DOHH2 (cell line): ENCODE measurements around the gene C16orf90.

Experiments used
- CTCF ChIP-seq: fragments of 200-600 bp; sonication (generic); IDR thresholded peaks from one replicate; pipeline ENCODE4 v1.5.1; 2014; ENCODE audit warnings: antibody characterized with exemption, mild to moderate bottlenecking, low read depth, low read length; ENCODE audit not compliant: poor library complexity, severe bottlenecking
- EZH2phosphoT487 ChIP-seq: fragments of 200-600 bp; sonication (generic); IDR thresholded peaks from 2 replicates; pipeline ENCODE4 v1.6.1; 2017; ENCODE audit warnings: borderline replicate concordance, mild to moderate bottlenecking, antibody characterized with exemption, low read length, moderate library complexity, mixed read lengths

- TF ChIP-seq CTCF = no peak
- no peak for TF ChIP-seq EZH2phosphoT487
Observed at GRCh38 chr16:3518292-3518985, 23.1 kb upstream of the C16orf90 start.
